Measurements from ENCODE around the gene TMX1. TPM values are rescaled to one million over a fixed set of nuclear protein-coding genes. Genes with fewer than 3 reads are reported as not detected.

The TMX1 gene
- total RNA-seq, 4 donors from 2014 or later: 24.0 to 48.8 (median 36.2) TPM

GRCh38 chr14:51228391-51228790 lies 11.7 kb upstream of the TMX1 start:
- intact Hi-C loops (cut with DNase I): no loop called here

DNA sequence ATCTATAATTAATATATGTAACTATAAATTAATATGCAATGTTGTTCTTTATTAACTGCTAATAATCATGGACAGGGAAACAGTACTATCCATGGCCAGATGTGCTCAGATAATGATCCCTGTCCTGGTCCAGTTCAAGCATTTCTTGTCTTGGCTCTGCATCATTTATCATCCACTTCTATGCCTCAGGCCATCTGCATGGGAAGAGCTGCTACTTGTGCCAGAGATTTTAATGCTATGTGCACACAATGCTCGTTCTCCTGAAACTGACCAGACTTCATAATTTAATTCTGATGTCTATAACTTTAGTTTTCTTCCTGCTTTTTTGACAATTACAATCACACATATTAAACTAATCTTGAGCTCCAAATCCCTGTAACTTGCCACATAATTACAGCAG lies 11.2 kb upstream of the TMX1 start:
- Histone ChIP-seq H3K4me1 (no peaks in the 10 kb centered on the region), H3K9me3 (no peaks in the 10 kb centered on the region), H3K27ac (no peak overlapping the region), H3K27me3 (no peaks in the 10 kb centered on the region), H3K36me3 (no peaks in the 10 kb centered on the region), H3K4me3 (no peak overlapping the region)
- DNase-seq: no peak
- no peak for TF ChIP-seq CTCF (IDR thresholded peaks at IDR 0.05)
- no peak for TF ChIP-seq POLR2A (IDR thresholded peaks at IDR 0.05)
- WGBS, 2 donors: 33 to 43% methylated on average over 1 of the region's 1 CpG
- intact Hi-C loops (cut with DNase I): no loop called here

More at GRCh38 chr14:51228391-51228790, 11.7 kb upstream of the TMX1 start:
- no peak for DNase-seq
- H3K4me3 ChIP-seq: no peak overlapping the region
- TF ChIP-seq POLR2A (IDR thresholded peaks at IDR 0.05): no peak
- TF ChIP-seq CTCF (IDR thresholded peaks at IDR 0.05): no peak
- H3K27me3 ChIP-seq: no peaks in the 10 kb centered on the region
- no peak overlapping the region for H3K27ac ChIP-seq
- no peaks in the 10 kb centered on the region for H3K36me3 ChIP-seq
- no peaks in the 10 kb centered on the region for H3K4me1 ChIP-seq
- H3K9me3 ChIP-seq: no peaks in the 10 kb centered on the region

DNA sequence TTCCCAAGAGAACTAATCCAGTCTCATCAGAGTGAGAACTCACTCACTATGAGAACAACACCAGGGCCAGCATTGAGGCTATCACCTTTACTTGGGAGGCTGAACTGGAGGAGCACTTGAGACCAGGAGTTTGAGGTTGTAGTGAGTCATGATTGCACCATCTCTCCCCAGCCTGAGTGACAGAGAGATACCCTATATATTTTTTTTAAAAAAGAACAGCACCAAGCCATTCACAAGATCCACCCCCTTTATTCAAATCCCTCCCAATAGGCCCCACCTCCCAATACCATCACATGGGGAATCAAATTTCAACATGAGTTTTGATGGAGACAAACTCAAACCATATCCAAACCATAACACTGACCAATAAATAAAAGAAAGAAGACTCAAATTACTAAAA lies 3.7 kb upstream of the TMX1 start:
- Histone ChIP-seq H3K4me3 (no peak overlapping the region), H3K27me3 (no peaks in the 10 kb centered on the region), H3K27ac (no peak overlapping the region), H3K9me3 (no peaks in the 10 kb centered on the region), H3K4me1 (peaks cover under 1 to 11% (median under 1%) of the 10 kb centered on the region in 3 donors), H3K36me3 (no peaks in the 10 kb centered on the region)
- intact Hi-C loops (cut with DNase I): no loop called here
- DNase-seq: no peak
- TF ChIP-seq CTCF (IDR thresholded peaks at IDR 0.05) (no peak), POLR2A (IDR thresholded peaks at IDR 0.05) (no peak)

GRCh38 chr14:51240804-51241380 lies 845 bp downstream of the TMX1 start:
- TF ChIP-seq CTCF (IDR thresholded peaks at IDR 0.05): no peak
- TF ChIP-seq POLR2A (IDR thresholded peaks at IDR 0.05): no peak
- peak overlapping the region; percentile 84 to 90 (median 88) for H3K27ac ChIP-seq
- intact Hi-C loops (cut with DNase I): no loop called here
- H3K4me3 ChIP-seq: peak overlapping the region; percentile 77 to 91 (median 84)
- no peak for DNase-seq
- peaks cover 6 to 42% (median 13%) of the 10 kb centered on the region in 3 donors for H3K4me1 ChIP-seq
- peaks cover 0 to 7% (median 0%) of the 10 kb centered on the region in 3 donors for H3K36me3 ChIP-seq
- H3K27me3 ChIP-seq: no peaks in the 10 kb centered on the region
- WGBS, 2 donors: 8 to 12% methylated on average over 10 of the region's 10 CpGs
- H3K9me3 ChIP-seq: no peaks in the 10 kb centered on the region

GRCh38 chr14:51242545-51243490 lies 2.8 kb downstream of the TMX1 start:
- Histone ChIP-seq H3K27me3 (no peaks in the 10 kb centered on the region), H3K9me3 (no peaks in the 10 kb centered on the region), H3K4me3 (no peak overlapping the region), H3K27ac (peak overlapping the region in 1 of 4 donors; percentile 2), H3K4me1 (peaks cover 6 to 42% (median 13%) of the 10 kb centered on the region in 3 donors), H3K36me3 (peaks cover 0 to 27% (median 0%) of the 10 kb centered on the region in 3 donors)
- DNase-seq: no peak
- TF ChIP-seq POLR2A (IDR thresholded peaks at IDR 0.05) (no peak), CTCF (IDR thresholded peaks at IDR 0.05) (no peak)
- WGBS, 2 donors: 42 to 52% methylated on average over 7 of the region's 7 CpGs
- intact Hi-C loops (cut with DNase I): no loop called here

Measured in esophagus squamous epithelium (tissue), 5 donors.